GM21526 (cell line): ENCODE data around the gene ATP8A2.

Experiments used
- ATAC-seq: cut with Tn5 transposase; IDR thresholded peaks from one replicate; pipeline ENCODE4 v1.9.1; 2021; ENCODE audit warnings: moderate library complexity; ENCODE audit not compliant: unreplicated experiment, low FRiP score

Gene ATP8A2

DNA sequence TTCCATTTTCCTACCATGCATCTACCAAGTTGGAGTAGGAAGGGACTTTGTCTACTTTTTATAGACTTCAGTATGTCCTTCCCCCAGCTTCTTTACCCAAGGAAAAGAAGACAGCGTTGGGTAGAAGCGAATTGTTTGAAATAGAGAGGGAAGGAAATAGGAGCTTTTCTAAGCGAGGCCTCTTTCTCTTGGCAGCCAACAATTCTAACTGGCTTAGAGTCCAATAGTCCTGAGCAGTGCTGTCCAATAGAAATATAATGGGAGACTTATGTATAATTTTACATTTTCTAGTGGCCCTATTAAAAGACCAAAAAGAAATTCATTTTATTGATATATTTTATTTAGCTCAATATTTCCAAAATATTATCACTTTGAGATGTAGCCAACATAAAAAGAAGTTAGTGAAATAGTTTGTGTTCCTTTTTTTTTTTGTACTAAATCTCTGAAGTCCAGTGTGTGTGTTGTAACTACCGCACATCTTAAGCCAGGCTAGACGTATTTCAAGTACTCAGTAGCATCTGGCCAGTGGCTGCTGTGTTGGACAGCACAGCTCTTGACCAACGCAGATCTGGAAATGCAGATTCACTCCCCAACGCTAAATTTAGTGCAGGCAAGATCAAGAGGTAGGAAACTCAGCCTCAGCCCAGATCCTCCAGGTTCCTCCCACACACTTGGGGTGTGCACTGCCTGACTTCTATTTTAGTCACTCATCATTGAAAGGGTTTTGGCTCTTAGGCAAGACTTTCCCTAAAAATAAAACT, 500.9 kb downstream of the ATP8A2 start:
- no peak for ATAC-seq

DNA sequence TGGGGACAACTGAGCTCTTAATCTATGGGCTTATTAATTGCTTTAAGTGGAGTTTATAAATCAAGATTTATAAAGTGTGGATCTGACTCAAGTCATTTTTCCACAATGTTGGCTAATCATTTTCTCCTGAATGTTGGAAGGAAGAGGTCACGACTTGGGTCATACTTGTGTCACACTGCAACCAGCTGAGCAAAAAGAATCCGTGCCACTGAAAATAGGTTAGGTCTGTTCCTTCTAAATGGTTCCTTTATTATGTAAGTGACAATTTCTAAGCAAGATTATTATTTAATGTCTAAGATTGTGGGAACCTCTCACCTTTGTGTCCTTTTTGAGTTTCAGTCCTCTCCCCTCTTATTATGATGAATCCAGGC, 501.5 kb downstream of the ATP8A2 start:
- ATAC-seq: no peak

DNA sequence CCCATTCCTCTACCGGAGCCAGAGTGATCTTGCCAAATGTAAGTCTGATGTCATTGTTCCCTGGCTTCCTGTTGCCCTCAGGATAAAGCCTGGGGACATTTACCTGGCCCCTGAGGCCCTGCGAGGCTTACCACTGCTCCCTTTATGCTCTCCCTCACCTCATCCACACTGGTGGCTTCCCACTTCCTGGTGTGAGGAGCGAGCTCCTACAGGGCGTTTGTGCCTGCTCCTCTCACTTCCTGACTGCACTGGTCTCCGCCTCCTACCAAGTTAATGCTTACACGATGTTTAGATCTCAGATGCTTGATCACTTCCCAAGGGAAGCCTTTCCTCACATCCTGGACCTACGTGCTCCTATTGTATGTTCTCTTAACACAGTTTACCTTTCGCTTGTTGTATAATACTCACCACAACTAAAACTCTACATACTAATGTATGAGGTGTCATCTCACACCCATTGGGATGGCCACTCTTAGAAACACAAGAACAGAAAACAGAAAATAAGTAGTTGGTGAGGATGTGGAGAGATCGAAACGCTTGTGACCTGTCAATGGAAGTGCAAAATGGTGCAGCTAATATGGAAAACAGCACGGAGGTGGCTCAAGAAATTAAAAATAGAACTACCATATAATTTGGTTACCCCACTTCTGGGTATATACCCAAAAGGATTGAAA, 502.4 kb downstream of the ATP8A2 start:
- ATAC-seq: no peak

DNA sequence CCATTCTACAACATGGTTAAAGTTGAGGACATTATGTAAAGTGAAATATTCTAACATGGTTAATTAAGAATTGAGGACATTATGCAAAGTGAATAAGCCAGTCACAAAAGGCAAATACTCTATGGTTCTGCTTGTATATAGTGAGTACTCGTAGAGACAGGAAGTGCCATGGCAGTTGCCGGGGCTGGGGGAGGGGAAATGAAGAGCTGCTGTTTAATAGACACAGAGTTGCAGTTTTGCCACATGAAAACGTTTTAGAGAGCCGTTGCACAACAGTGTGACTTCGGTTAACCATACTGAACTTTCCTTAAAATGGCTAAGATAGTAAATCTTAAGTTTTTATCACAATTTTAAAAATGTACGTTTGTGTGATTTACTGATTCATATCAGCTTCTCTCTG, 503.1 kb downstream of the ATP8A2 start:
- no peak for ATAC-seq

DNA sequence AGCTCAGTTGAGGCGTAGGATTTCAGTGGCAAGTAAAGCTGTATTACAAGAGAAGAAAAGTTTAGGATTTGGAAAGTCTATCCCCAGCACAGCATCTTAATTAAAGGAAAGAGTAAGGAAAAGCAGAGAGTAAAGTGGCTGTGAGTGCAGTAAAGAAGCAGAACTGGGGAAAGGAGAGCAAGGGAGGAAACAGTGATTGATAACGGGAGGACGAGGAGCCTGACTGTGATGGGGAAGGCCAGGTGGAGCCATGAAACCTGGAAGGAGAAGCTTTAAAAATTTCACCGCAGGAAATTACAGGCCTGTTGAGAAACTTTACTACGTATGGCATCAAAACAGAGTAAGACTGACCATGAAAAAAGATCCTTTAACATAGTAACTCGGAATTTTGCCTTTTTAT, 504.5 kb downstream of the ATP8A2 start:
- no peak for ATAC-seq

DNA sequence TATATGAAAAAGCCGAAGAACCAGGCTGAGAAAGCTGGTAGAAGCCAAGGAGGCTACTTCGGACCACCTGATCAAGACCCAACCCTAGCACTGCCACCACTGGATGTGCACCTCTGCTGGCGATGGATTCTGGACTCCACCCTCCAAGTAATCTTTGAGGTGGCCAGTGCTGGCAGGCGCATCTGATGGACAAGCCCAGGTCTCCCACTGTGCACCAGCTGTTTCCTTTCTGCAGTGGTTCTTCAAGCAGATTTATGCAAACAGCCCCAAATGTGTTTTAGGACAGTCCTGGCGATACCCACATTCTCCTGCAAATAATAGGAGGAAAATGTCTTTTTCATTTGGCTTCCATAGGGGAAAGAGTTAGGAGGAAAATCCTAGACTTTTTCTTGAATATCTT, 507.7 kb downstream of the ATP8A2 start:
- no peak for ATAC-seq

DNA sequence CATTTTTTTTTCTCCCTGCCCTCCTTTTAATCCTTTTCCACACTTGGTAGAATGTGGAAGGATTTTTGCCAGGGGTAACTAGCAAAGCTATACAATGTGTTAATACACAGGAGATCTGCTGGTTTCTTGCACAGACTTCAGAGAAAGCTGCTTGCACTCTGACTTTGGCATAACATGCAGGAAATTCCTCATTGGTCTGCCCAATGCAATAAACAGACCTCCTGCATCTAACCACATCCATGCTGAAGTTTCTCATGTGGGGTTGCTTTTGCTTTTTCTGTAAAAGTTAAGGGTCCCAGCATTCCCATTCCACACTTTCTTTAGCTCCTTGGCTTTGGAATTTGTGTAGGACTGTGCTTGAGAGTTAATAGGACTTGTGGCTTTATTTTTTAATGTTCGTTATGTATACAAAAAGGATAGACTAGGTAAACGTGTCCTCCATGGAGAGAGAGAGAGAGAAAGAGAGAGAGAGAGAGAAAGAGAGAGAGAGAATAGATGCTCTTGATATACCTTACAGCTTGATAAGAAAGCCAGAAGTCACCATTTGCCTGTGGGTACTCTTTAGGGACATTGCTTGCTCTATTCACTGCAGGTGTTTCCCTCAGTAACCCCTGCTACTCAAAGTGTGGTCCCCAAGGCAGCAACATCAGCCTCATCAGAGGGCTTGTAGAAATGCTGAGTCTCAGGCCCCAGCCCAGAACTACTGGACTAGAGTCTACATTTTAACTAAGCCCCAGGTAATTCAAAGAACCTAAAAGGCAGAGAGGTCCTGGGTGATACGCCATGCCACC, 509.6 kb downstream of the ATP8A2 start:
- no peak for ATAC-seq

DNA sequence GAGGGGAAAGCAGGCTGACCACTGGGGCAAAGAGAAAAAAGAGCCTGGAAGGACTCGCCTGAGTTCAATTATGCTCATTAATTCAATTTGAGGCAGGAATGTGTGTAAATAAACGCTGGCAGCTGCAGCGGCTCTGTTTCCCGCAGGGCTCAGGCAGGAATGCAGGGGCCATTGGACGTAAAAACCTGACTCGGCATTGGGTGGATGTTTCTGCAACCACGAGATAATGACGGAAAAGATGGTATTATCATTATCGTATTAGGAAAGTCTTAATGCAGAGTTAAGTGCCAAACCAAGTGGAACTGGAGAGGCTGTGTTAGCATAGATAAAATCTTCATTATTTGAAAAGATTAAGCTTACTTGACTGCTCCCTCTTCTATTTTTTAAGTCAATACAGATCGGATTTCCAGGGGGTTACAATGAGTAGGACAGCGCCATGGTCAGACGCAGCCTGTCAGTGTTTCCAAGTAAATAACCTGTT, 510.2 kb downstream of the ATP8A2 start:
- no peak for ATAC-seq

DNA sequence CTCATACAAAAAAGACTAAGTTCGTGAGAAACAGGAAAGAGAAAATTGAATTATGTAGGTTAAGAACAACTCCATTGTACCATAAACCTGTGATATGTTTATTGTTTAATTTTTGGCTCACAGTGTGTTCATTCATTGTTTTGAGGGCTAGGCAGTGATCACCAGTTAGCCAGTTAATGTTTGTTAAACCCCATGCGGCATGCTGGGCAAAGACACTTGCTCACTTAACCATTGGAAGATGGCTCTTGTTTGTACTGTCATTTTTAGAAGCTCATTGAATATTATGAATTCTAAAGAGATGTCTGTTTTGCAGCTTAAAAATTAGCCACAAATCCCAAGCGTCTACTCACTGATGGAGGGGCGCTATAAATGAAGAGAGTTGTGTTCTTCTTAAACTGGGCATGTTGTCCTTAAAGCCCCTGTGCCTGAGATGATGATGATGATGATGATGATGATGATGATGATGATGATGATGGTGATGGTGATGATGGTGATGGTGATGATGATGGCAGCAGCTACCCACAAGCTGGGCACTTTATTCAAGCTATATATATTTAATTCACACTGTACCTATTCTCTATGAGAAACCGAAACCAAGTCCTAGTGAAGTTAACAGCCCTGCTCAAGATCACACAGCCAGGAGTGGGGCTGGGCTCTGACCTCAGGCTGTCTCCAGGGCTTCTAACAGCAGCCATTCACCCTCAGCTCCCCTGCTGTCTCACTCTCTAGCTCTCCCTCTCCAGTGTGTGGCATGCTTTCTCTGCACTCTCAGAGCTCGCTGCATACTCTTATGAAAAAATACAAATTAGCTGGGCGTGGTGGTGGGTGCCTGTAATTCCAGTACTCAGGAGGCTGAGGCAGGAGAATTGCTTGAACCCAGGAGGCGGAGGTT, 510.9 kb downstream of the ATP8A2 start:
- ATAC-seq: no peak

DNA sequence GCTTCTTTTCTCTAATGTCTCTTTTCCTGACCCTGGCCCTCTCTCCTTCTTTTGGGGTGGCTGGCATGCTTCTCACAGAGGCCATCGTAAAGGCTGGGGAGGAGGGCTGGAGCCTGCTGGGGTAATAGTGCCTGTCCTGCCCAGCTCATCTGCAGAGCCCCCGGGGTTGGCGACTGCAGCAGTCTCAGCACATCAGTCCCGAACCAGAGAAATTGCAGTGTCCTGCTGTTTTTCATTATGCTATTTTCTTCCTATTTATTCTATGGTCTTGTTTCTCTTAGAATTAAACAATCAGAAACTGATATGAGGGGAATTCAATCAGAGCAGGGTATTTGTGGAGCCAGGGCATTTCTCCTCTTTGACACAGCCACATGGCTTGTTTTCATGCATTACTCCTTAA, 513.6 kb downstream of the ATP8A2 start:
- no peak for ATAC-seq

DNA sequence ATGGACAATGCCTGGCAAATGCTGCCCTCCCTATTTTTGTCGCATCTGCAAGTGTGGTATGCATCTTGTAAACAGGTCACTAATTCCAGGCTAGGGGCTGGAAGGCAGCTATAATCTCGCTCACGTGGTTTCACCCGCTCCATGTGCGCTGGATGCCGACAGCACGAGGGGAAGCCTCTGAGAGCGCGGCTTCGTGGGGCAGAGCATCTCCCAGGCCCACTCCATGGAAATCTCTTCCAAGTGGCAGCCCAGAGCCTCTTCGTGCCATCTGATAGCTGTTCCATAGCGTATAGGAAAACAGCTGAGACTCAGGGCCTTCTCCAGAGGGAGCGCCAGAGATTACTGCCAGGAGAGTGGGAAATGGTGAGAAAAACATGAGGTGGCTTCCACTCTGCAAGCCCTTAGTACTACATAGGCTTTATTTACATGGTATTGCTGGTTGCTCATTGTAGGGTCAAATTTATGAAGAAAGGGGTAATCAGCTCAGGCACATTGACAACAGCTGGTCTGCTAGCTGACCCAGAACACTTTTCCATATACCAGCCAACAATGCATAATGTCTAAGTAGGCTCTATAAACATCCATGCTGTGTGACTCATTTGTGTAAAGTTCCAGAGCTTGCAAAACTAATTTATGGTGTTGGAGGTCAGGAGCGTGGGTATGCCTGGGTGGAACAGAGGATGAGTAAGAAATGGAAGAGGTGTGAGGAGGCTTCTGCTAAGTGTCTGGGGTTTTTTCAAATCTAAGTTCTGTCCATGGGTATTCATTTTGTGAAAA, 514.9 kb downstream of the ATP8A2 start:
- no peak for ATAC-seq

DNA sequence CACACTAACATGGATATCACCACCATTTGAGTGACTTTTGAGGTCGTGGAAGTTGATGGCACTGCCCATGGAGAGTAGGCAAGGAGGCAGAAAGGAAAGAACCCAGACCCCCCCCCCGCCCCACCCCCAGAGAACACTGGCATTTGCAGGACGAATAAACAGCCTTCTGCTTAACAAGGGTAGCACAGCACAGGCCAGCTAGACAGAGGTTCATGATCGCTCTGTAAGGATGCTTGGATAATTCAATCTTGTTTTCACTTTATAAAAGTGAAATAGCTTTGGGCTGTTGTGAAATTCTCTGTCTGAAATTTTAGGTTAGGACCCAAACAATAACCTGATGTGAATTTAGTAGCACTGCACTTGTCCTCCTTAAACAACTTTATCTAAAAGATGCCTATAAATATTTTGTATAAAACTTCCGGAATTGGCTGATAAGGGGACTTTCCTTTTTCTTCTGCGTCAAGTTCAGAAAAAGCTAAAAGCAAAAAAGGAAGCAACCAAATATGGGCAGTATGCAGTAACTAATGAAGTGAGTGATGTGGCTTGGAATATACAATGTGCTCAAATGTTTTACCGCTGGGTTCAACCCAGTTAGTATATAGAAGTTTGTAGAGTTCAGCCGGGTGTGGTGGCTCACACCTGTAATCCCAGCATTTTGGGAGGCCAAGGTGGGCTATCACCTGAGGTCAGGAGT, 516.3 kb downstream of the ATP8A2 start:
- no peak for ATAC-seq

DNA sequence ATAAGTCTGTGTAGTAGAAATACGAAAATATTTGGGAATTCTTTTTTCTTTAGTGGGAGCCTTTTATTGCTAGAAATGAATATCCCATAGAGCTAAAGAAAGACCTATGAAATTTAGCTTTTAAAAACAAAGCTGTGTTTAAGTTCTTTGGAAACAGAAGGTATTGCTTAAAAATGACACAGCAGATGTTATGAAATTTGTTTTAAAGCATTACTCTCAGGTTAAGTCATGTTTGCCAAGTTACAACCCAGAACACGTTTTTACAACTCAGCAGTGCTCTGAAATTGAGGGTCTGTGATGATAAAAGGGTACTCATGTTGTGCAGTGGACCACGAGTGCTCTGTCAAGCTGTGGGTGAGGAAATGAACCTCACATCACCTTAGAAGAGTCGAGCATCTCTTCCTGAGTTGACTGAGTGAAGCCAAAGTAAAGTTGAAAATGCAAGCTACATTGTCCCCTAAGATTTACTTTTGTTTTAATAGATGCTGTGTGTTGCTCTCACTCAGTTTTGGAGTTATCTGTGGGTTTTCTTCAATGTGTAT, 519.0 kb downstream of the ATP8A2 start:
- ATAC-seq: no peak

DNA sequence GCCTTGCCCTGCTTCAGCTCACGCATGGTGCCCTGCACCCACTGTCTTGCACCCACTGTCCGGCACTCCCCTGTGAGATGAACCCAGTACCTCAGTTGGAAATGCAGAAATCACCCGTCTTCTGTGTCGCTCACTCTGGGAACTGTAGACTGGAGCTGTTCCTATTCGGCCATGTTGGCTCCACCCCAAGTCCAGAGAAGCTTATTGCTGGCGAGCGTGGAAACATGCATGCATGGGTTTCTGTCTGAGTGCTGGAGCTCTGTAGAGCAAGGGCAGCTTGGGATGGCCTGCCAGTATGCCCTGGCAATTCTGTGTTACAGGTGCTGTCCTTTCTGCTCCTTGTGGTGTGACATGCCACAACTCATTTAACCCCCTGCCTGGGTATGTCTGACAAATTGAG, 527.2 kb downstream of the ATP8A2 start:
- no peak for ATAC-seq

DNA sequence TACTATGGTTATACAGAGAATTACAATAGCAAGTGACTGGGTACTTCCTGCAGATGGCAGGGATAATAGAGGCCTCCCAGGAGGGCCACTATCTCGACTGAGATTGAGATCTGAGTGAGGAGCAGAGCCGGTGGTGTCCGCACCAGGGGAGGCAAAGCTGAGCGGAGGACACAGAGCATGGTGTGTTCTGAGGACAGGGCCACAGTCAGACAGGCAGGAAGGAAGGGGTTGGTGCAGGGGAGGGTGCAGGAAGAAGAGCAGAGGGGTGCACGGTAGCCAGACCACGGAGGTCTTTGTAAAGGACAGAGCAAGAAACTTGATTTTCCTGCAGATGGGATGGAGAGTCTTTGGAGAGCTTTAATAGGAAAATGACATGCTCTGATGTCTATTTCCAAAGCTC, 527.7 kb downstream of the ATP8A2 start:
- no peak for ATAC-seq

DNA sequence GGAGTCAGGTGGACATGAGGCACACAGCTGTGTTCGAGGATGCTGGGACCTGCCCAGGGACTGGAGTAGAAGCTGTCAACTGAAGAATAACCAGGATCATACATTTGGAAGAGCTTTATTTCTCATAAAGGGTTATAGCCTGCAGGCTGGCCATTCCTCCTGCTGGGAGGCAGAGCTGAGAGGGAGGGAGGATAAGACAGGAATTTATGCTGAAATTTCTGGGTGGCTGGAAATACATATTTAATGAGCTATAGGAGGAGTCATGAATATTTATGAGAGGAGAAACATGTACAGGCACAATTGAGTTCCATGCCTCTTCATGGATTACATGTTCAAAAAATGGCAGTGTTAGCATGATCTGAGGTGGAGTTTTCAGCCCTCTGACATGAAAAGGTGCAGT, 528.2 kb downstream of the ATP8A2 start:
- no peak for ATAC-seq

DNA sequence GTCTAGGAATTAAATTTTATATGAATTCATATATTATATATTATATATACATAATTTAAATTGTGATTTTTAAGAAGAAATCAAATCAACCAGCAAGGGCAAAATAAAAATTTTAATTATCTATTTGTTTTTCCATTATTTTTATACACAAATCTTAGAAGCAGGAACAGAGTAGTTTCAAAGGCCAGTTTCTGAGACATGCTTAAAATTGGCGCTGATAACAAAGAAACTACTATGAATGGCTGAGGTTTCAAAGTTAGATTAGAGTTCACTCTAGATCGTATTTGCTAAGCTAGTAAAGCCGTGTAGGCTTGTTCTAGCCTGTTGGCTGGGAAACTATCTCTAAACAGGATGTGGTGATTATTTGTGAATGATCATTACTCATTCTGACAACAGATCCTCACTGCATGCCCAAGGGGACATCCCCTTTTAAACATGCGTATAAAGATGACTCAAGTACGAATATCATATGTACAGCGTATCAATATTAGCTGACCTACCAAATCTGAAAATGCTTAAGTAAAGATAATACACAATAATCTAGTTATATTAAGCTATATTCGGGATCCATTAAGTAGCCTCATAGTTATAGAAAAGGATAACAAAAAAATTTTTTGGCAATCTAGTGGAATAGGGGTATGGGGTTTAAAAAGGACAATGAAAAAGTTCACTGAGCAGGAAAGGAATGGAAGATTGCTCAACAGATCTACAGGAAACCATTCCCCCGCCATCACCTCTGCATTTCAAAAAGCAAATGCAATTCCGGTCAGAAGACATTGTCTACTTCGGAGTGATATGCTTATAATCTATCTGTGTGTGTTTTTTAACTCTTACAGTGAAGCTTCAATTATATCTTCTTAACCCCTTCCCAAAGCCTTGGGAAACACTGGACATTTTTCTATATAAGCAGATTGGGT, 529.9 kb downstream of the ATP8A2 start:
- ATAC-seq: peak; percentile 82

DNA sequence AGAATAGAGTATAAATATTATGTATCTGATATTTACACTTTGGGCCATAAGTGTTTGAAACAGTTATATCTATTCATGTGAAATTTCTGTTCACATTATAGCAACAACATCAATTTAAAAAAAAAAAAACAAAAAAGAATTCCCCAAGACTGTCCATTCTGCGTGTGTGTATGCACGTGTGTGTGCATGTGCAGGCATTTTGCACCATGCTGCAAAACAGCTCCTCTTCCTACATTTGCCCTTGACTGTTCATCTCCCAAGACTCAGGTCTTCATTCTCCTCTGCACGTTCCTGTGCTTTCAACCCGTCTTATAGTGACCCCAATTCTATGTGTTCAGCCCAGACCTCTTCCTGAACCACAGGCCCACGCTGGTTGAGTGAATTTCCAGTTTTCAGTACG, 530.7 kb downstream of the ATP8A2 start:
- no peak for ATAC-seq
